SU-DHL-6 (cell line): ENCODE results near the gene NFIC.

Experiments used
- EZH2phosphoT487 ChIP-seq: fragments of 200-600 bp; sonication (generic), shearing (Covaris generic); conservative IDR thresholded peaks from 2 replicates; pipeline ENCODE4 v1.6.1; 2018; ENCODE audit warnings: mild to moderate bottlenecking, antibody characterized with exemption, low read length, moderate library complexity, mixed read lengths
- TF ChIP-seq, protein P1 (sequence below): fragments of 200-600 bp; sonication (generic); IDR thresholded peaks from one replicate; pipeline ENCODE4 v1.5.1; 2017; ENCODE audit warnings: antibody characterized with exemption, mild to moderate bottlenecking, low read length, moderate library complexity; ENCODE audit not compliant: insufficient read depth, poor library complexity, severe bottlenecking

DNA sequence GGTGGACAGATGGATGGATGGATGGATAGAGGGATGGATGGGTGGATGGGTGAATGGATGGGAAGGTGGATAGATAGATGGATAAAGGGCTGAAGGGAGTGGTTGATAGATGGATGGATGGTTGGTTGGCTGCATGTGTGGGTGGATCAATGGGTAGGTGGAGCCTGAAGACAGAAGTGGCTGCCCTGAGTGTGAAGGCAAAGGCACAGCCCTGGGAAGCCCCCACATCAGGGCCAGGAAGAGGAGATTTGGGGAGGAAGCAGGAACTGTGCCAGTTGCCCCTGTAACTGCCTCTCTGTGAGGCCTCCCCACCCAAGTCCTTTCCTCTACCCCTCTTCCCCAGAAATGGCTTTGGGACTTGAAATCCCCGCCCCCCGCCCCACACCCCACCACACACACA is 43.4 kb upstream of the NFIC start:
- TF ChIP-seq, protein P1, sequence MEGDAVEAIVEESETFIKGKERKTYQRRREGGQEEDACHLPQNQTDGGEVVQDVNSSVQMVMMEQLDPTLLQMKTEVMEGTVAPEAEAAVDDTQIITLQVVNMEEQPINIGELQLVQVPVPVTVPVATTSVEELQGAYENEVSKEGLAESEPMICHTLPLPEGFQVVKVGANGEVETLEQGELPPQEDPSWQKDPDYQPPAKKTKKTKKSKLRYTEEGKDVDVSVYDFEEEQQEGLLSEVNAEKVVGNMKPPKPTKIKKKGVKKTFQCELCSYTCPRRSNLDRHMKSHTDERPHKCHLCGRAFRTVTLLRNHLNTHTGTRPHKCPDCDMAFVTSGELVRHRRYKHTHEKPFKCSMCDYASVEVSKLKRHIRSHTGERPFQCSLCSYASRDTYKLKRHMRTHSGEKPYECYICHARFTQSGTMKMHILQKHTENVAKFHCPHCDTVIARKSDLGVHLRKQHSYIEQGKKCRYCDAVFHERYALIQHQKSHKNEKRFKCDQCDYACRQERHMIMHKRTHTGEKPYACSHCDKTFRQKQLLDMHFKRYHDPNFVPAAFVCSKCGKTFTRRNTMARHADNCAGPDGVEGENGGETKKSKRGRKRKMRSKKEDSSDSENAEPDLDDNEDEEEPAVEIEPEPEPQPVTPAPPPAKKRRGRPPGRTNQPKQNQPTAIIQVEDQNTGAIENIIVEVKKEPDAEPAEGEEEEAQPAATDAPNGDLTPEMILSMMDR, result no peak
- no peak for TF ChIP-seq EZH2phosphoT487
